Esophagus squamous epithelium (tissue), 5 donors: ENCODE results near the gene BST1. TPM values are rescaled to one million over a fixed set of nuclear protein-coding genes. Genes with fewer than 3 reads are reported as not detected.

Source experiments
- DNase-seq: peaks from one replicate; lab custom pipeline; 2025; lab: John Stamatoyannopoulos, UW
- H3K27ac ChIP-seq, 4 donors: fragments of 200-600 bp; sonication (generic); one replicate each; pipeline ENCODE4 v1.5.1; 2016 to 2019; ENCODE audit warnings: mild to moderate bottlenecking in 1 of 4
- H3K27me3 ChIP-seq, 4 donors: fragments of 200-600 bp; sonication (generic); 1 replicate in 3 of 4; 2 replicates in 1 of 4; pipeline versions ENCODE4 v1.5.1 to v1.6.0; 2017 to 2021; ENCODE audit warnings: antibody characterized with exemption in 1 of 4
- H3K36me3 ChIP-seq, 3 donors: fragments of 200-600 bp; sonication (generic); one replicate each; pipeline ENCODE4 v1.5.1; 2016 to 2019
- H3K4me1 ChIP-seq, 3 donors: fragments of 200-600 bp; sonication (generic); one replicate each; pipeline ENCODE4 v1.5.1; 2017 to 2019
- H3K4me3 ChIP-seq, 4 donors: fragments of 200-600 bp; sonication (generic); 1 replicate in 3 of 4; 2 replicates in 1 of 4; pipeline ENCODE4 v1.5.1; 2016 to 2019; ENCODE audit warnings: mild to moderate bottlenecking in 2 of 4, moderate library complexity in 1 of 4
- H3K9me3 ChIP-seq, 3 donors: fragments of 200-600 bp; sonication (generic); one replicate each; pipeline ENCODE4 v1.5.1; 2016 to 2019
- POLR2A ChIP-seq, 4 donors: fragments of 450-650 bp; IDR thresholded peaks; one replicate each; pipeline ENCODE4 v1.6.1; 2017; ENCODE audit warnings: antibody characterized with exemption in 4 of 4, mild to moderate bottlenecking in 4 of 4, moderate library complexity in 3 of 4
- WGBS, 2 donors: methylation state at CpG; one replicate each; pipeline ENCODE4 v1.1.5; 2018; 5-methylcytosine and 5-hydroxymethylcytosine counted together
- intact Hi-C: fragments of 100-400 bp; cut with DNase I; formaldehyde crosslinking; loops from one replicate; pipeline ENCODE4 v1.15.0; 2022
- total RNA-seq, 4 donors: library from RNA; depleted of rRNA; stranded (reverse); fragments of >200 nt; gene quantifications; one replicate each; pipeline ENCODE4 v1.1.0, GENCODE V29; 2016
- TF ChIP-seq, protein P1 (sequence below), 6 experiments: fragments of 450-650 bp in 4 of 6; fragments of 200-600 bp in 2 of 6; sonication (generic) in 2 of 6; IDR thresholded peaks; one replicate each; pipeline ENCODE4 v1.5.1; 2016 to 2019; ENCODE audit warnings: antibody characterized with exemption in 6 of 6, mild to moderate bottlenecking in 4 of 6, moderate library complexity in 4 of 6
- donor health status: DM: yes; HTN: yes; CAD: no.

The BST1 gene
- total RNA-seq, 4 donors from 2014 or later = 0.97 to 7.4 (median 3.6) TPM

DNA sequence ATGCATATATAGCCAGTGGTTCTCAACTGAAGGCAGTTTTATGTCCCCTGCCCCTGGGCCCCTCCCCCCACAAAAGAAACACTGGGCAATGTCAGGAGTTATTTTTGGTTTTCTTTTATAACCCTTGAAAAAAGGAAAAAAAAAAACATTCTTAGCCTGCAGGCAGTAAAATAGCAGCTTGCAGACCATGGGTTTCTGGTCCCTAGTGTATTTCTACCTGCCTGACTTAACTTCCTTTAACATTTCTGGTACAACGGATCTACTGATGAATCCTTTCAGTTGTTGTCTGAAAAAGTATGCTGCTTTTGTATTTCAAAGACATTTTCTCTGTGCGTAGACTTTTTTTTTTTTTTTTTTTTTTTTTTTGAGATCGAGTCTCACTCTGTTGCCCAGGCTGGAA lies 32.3 kb upstream of the BST1 start:
- 81 to 84% methylated on average over 2 to 3 of the region's 3 CpGs for WGBS, 2 donors
- H3K27me3 ChIP-seq = no peaks in the 10 kb centered on the region
- H3K9me3 ChIP-seq = no peaks in the 10 kb centered on the region
- intact Hi-C loops = no loop called here
- no peak for DNase-seq
- no peak overlapping the region for H3K4me3 ChIP-seq
- H3K36me3 ChIP-seq = no peaks in the 10 kb centered on the region
- peaks cover 0 to 18% (median 5%) of the 10 kb centered on the region in 3 donors for H3K4me1 ChIP-seq
- H3K27ac ChIP-seq = no peak overlapping the region
- TF ChIP-seq, protein P1, sequence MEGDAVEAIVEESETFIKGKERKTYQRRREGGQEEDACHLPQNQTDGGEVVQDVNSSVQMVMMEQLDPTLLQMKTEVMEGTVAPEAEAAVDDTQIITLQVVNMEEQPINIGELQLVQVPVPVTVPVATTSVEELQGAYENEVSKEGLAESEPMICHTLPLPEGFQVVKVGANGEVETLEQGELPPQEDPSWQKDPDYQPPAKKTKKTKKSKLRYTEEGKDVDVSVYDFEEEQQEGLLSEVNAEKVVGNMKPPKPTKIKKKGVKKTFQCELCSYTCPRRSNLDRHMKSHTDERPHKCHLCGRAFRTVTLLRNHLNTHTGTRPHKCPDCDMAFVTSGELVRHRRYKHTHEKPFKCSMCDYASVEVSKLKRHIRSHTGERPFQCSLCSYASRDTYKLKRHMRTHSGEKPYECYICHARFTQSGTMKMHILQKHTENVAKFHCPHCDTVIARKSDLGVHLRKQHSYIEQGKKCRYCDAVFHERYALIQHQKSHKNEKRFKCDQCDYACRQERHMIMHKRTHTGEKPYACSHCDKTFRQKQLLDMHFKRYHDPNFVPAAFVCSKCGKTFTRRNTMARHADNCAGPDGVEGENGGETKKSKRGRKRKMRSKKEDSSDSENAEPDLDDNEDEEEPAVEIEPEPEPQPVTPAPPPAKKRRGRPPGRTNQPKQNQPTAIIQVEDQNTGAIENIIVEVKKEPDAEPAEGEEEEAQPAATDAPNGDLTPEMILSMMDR (IDR thresholded peaks at IDR 0.05) = no peak
- no peak for TF ChIP-seq POLR2A (IDR thresholded peaks at IDR 0.05)

DNA sequence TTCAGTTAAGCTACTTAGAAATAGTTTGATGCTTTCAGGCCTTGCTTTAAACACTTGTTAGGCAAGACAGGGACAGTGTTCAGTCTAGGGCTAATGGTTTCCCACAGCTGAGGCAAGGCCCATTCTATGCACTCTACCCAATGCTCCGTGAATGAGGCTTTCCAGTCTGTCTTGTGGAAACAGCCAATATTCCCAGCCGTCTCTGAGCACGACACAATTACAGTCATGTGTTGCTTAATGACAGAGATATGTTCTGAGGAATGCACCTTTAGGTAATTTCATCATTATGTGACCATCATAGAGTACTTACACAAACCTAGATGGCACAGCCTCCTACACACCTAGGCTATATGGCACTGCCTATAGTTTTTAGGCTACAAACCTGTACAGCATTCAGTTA lies 30.8 kb upstream of the BST1 start:
- no peak for DNase-seq

DNA sequence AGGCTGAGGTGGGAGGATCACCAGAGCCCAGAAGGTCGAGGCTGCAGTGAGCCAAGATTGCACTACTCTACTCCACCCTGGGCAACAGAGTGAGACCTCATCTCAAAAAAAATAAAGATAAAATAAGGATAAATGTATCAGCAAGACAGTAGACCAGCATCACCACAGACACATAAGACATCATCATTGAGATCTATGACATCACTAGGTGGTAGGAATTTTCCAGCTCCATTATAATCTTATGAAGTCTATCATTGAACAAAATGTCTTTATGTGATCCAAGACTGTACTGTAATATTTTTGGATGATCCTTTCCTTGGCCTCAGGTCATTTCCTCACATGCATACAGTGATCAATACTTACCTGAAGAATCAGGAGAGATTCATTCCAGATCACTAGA lies 29.5 kb upstream of the BST1 start:
- peaks cover 0 to 27% (median 3%) of the 10 kb centered on the region in 3 donors for H3K4me1 ChIP-seq
- H3K27ac ChIP-seq = no peak overlapping the region
- H3K27me3 ChIP-seq = no peaks in the 10 kb centered on the region
- no peak for DNase-seq
- no peaks in the 10 kb centered on the region for H3K36me3 ChIP-seq
- no peaks in the 10 kb centered on the region for H3K9me3 ChIP-seq
- TF ChIP-seq POLR2A (IDR thresholded peaks at IDR 0.05) = no peak
- TF ChIP-seq, protein P1 (IDR thresholded peaks at IDR 0.05) = no peak
- H3K4me3 ChIP-seq = no peak overlapping the region
- WGBS, 2 donors = 100% methylated on average over 1 of the region's 1 CpG
- intact Hi-C loops = no loop called here

More for the DNA sequence above, 30.8 kb upstream of the BST1 start:
- H3K27ac ChIP-seq = no peak overlapping the region
- no peaks in the 10 kb centered on the region for H3K9me3 ChIP-seq
- intact Hi-C loops = no loop called here
- TF ChIP-seq, protein P1 (IDR thresholded peaks at IDR 0.05) = no peak
- TF ChIP-seq POLR2A (IDR thresholded peaks at IDR 0.05) = no peak
- H3K36me3 ChIP-seq = no peaks in the 10 kb centered on the region
- WGBS, 2 donors = 94 to 97% methylated on average over 3 of the region's 3 CpGs
- no peak overlapping the region for H3K4me3 ChIP-seq
- H3K4me1 ChIP-seq = peaks cover 0 to 14% (median 0%) of the 10 kb centered on the region in 3 donors
- H3K27me3 ChIP-seq = no peaks in the 10 kb centered on the region

DNA sequence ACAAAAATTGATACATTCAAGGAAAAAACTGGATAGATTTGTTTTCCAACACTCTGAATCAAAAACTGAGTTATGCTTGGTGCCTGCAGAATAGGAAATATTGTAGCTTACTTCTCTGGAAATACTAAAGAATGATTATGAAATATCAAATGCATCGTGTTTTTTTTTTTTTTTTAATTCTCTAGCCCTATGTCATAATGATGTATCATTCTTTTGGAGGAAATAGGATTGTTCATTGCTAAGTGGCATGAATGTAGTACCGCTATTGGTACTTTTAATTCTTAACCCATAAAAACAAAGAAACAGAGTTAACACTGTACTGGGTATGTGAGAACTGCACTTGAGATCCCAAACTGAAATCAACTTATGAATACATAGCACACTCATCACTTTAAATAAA lies 28.8 kb upstream of the BST1 start:
- H3K27ac ChIP-seq = no peak overlapping the region
- TF ChIP-seq, protein P1 (IDR thresholded peaks at IDR 0.05) = no peak
- no peak for TF ChIP-seq POLR2A (IDR thresholded peaks at IDR 0.05)
- H3K9me3 ChIP-seq = no peaks in the 10 kb centered on the region
- H3K36me3 ChIP-seq = no peaks in the 10 kb centered on the region
- WGBS, 2 donors = 53 to 69% methylated on average over 2 of the region's 2 CpGs
- DNase-seq = no peak
- intact Hi-C loops = no loop called here
- H3K4me1 ChIP-seq = peaks cover 0 to 34% (median 3%) of the 10 kb centered on the region in 3 donors
- no peaks in the 10 kb centered on the region for H3K27me3 ChIP-seq
- H3K4me3 ChIP-seq = no peak overlapping the region

DNA sequence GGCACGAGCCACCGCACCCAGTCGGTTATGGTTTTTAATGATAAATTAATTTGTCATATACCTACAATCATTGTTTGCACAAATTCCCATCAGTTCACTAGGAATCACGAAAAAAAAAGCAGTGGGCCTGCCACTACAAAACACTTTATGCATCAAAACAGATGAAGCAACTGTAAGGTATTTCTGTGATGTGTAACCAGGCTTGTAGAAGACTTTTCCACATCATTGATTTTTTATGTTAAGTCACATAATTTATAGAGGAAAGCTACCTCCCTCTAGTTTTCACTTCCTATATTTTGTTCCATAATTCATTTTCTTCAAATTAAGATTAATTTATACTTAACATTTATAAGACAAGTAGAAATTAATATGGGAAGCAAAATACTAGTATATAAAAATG lies 27.9 kb upstream of the BST1 start:
- Histone ChIP-seq H3K4me1 (peaks cover 0 to 41% (median 3%) of the 10 kb centered on the region in 3 donors), H3K36me3 (no peaks in the 10 kb centered on the region), H3K27ac (no peak overlapping the region), H3K27me3 (no peaks in the 10 kb centered on the region), H3K9me3 (no peaks in the 10 kb centered on the region), H3K4me3 (no peak overlapping the region)
- DNase-seq = no peak
- intact Hi-C loops = no loop called here
- WGBS, 2 donors = 75 to 79% methylated on average over 4 of the region's 4 CpGs
- TF ChIP-seq POLR2A (IDR thresholded peaks at IDR 0.05) = no peak
- TF ChIP-seq, protein P1 (IDR thresholded peaks at IDR 0.05) = no peak
